WTC11 (cell line): ENCODE data around the gene DNAH11. TPM values are rescaled to one million over a fixed set of nuclear protein-coding genes. Genes with fewer than 3 reads are reported as not detected.

Experiments used
- ATAC-seq: fragments of 200-7000 bp; cut with Tn5 transposase; 2 replicates; pipeline ENCODE4 v1.10.0; 2021; ENCODE audit warnings: mild to moderate bottlenecking, moderate library complexity
- CTCF ChIA-PET: fragments of 300-600 bp; sonication (Branson Sonifier 250); formaldehyde crosslinking; loops from one replicate; lab custom pipeline; 2021; ENCODE audit warnings: antibody characterized with exemption; lab: Charles Lee
- POLR2A ChIA-PET: fragments of 350-600 bp; sonication (Branson Sonifier 250); formaldehyde crosslinking; loops from one replicate; lab custom pipeline; 2021; ENCODE audit warnings: antibody characterized with exemption; lab: Charles Lee
- DNase-seq: peaks from one replicate; pipeline ENCODE4 v3.0.0; 2021; ENCODE audit warnings: low spot score
- H3K27ac Mint-ChIP-seq: 2 replicates; pipeline ENCODE4 v1.8.0; 2021; ENCODE audit warnings: mixed read lengths
- H3K27me3 Mint-ChIP-seq: 2 replicates; pipeline ENCODE4 v1.8.0; 2021; ENCODE audit warnings: low read depth, mild to moderate bottlenecking, moderate library complexity, mixed read lengths
- H3K36me3 Mint-ChIP-seq: 2 replicates; pipeline ENCODE4 v1.8.0; 2021; ENCODE audit warnings: mixed read lengths
- H3K4me1 Mint-ChIP-seq: 2 replicates; pipeline ENCODE4 v1.8.0; 2022; ENCODE audit warnings: mixed read lengths
- H3K4me3 Mint-ChIP-seq: 2 replicates; pipeline ENCODE4 v1.8.0; 2021; ENCODE audit warnings: mild to moderate bottlenecking, moderate library complexity, mixed read lengths
- H3K9me3 Mint-ChIP-seq: 2 replicates; pipeline ENCODE4 v1.8.0; 2021; ENCODE audit warnings: mixed read lengths
- CREB1 ChIP-seq: sonication (generic); formaldehyde crosslinking; IDR thresholded peaks from 2 replicates; pipeline ENCODE4 v1.8.0; 2023; ENCODE audit warnings: mild to moderate bottlenecking, missing genetic modification reagents
- FOXJ3 ChIP-seq: sonication (generic); formaldehyde crosslinking; IDR thresholded peaks from 2 replicates; pipeline ENCODE4 v1.9.0; 2021; ENCODE audit warnings: missing genetic modification reagents, mild to moderate bottlenecking, borderline replicate concordance
- GABPB1 ChIP-seq: sonication (generic); formaldehyde crosslinking; IDR thresholded peaks from 2 replicates; pipeline ENCODE4 v1.8.1; 2023; ENCODE audit warnings: mild to moderate bottlenecking, missing genetic modification reagents
- HMGA2 ChIP-seq: fragments of 250-450 bp; sonication (Bioruptor Pico); IDR thresholded peaks from 2 replicates; pipeline ENCODE4 v1.4.0; 2021; ENCODE audit warnings: mild to moderate bottlenecking, moderate library complexity
- IRF2 ChIP-seq: sonication (generic); formaldehyde crosslinking; IDR thresholded peaks from 2 replicates; pipeline ENCODE4 v1.8.0; 2022; ENCODE audit warnings: low read depth, missing genetic modification reagents, borderline replicate concordance
- JAZF1 ChIP-seq: fragments of 250-450 bp; sonication (Bioruptor Pico); IDR thresholded peaks from 2 replicates; pipeline ENCODE4 v1.9.0; 2021; ENCODE audit warnings: moderate library complexity, mild to moderate bottlenecking, inconsistent platforms
- JUN ChIP-seq: sonication (generic); formaldehyde crosslinking; IDR thresholded peaks from 2 replicates; pipeline ENCODE4 v1.8.0; 2023; ENCODE audit warnings: mild to moderate bottlenecking, missing genetic modification reagents
- NFE2L1 ChIP-seq: sonication (generic); formaldehyde crosslinking; IDR thresholded peaks from 2 replicates; pipeline ENCODE4 v1.8.1; 2023; ENCODE audit warnings: missing genetic modification reagents
- NR3C1 ChIP-seq: sonication (generic); formaldehyde crosslinking; conservative IDR thresholded peaks from 2 replicates; pipeline ENCODE4 v1.8.1; 2023; ENCODE audit warnings: low read depth, mild to moderate bottlenecking, missing genetic modification reagents
- OVOL2 ChIP-seq: fragments of 250-450 bp; sonication (Bioruptor Pico); IDR thresholded peaks from 2 replicates; pipeline ENCODE4 v1.9.0; 2021; ENCODE audit warnings: mild to moderate bottlenecking, borderline replicate concordance
- RORB ChIP-seq: fragments of 250-450 bp; sonication (Bioruptor Pico); IDR thresholded peaks from 2 replicates; pipeline ENCODE4 v1.9.0; 2021; ENCODE audit warnings: mild to moderate bottlenecking
- SP1 ChIP-seq: sonication (generic); formaldehyde crosslinking; conservative IDR thresholded peaks from 2 replicates; pipeline ENCODE4 v1.8.1; 2022; ENCODE audit warnings: missing genetic modification reagents
- TCF7 ChIP-seq: sonication (generic); formaldehyde crosslinking; IDR thresholded peaks from 2 replicates; pipeline ENCODE4 v1.8.0; 2022; ENCODE audit warnings: mild to moderate bottlenecking, low read depth, missing genetic modification reagents, moderate library complexity
- TEAD4 ChIP-seq: sonication (generic); formaldehyde crosslinking; IDR thresholded peaks from 2 replicates; pipeline ENCODE4 v1.8.0; 2022; ENCODE audit warnings: mild to moderate bottlenecking, missing genetic modification reagents
- ZNF138 ChIP-seq: sonication (generic); formaldehyde crosslinking; conservative IDR thresholded peaks from 2 replicates; pipeline ENCODE4 v1.8.1; 2022; ENCODE audit warnings: mild to moderate bottlenecking, moderate library complexity, missing genetic modification reagents
- ZNF232 ChIP-seq: sonication (generic); formaldehyde crosslinking; IDR thresholded peaks from 2 replicates; pipeline ENCODE4 v1.8.0; 2022; ENCODE audit warnings: mild to moderate bottlenecking, missing genetic modification reagents
- ZNF423 ChIP-seq: fragments of 250-450 bp; sonication (Bioruptor Pico); IDR thresholded peaks from 2 replicates; pipeline ENCODE4 v2.1.2; 2022; ENCODE audit warnings: mild to moderate bottlenecking, moderate library complexity
- total RNA-seq: library from RNA; stranded (reverse); gene quantifications from 3 replicates; pipeline ENCODE4 v1.2.3, GENCODE V29; 2021
- TF ChIP-seq, protein P1 (sequence below): sonication (generic); formaldehyde crosslinking; IDR thresholded peaks from 2 replicates; pipeline ENCODE4 v1.8.1; 2022; ENCODE audit warnings: missing genetic modification reagents, borderline replicate concordance
- TF ChIP-seq, protein P2 (sequence below): sonication (generic); formaldehyde crosslinking; IDR thresholded peaks from 2 replicates; pipeline ENCODE4 v1.8.0; 2022; ENCODE audit warnings: mild to moderate bottlenecking, missing genetic modification reagents
- TF ChIP-seq, protein P3 (sequence below): sonication (generic); formaldehyde crosslinking; conservative IDR thresholded peaks from 2 replicates; pipeline ENCODE4 v1.8.1; 2022; ENCODE audit warnings: mild to moderate bottlenecking, missing genetic modification reagents
- TF ChIP-seq, protein P4 (sequence below): sonication (generic); formaldehyde crosslinking; IDR thresholded peaks from 2 replicates; pipeline ENCODE4 v1.8.1; 2022; ENCODE audit warnings: mild to moderate bottlenecking, moderate library complexity, missing genetic modification reagents
- TF ChIP-seq, protein P5 (sequence below): fragments of 250-450 bp; sonication (Bioruptor Pico); IDR thresholded peaks from 2 replicates; pipeline ENCODE4 v1.9.0; 2021; ENCODE audit warnings: mild to moderate bottlenecking
- TF ChIP-seq, protein P6 (sequence below): sonication (generic); formaldehyde crosslinking; IDR thresholded peaks from 2 replicates; pipeline ENCODE4 v1.8.0; 2022; ENCODE audit warnings: mild to moderate bottlenecking, missing genetic modification reagents

Gene DNAH11
- total RNA-seq, 1 experiment from 2014 or later = 6.4 TPM

DNA sequence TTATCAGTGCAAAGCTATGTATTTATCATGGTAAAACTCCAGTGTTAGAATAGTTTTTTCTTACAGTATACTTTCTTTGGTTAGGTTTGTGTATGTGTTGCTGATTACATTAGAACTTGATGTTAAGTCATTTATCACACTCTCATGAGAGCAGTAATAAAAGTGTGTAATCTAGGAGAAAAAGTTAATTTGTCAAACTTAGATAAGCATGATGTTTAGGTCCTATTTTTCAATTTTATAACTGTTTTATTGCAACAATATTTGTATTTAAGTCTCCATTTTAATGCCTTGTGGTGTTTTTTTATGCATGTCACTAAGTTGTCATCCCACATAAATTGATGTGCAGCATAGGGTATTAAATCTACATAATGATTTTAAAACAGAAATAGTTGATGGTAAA lies 28.8 kb upstream of the DNAH11 start (continued):
- TF ChIP-seq IRF2 (CRISPR knock-in tag) = no peak
- TF ChIP-seq, all 79 proteins: peak for 0

DNA sequence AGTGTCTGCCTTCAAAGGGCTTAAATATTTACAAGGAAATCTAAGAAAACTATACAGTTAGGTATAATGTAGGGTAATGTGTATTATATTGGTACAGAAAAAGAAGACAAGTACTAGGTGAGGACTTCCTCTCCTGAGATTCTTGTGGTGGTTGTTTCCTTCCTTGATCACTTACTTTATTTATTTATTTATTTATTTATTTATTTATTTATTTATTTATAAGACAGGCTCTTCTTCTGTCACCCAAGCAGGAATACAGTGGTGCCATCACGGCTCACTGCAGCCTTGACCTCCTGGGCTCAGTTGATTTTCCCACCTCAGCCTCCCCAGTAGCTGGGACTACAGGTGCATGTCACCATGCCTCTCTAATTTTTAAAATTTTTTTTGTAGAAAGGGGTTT lies 18.2 kb upstream of the DNAH11 start:
- no peaks in the 10 kb centered on the region; the same call in 1 of the 2 replicates for H3K27me3 Mint-ChIP-seq
- no peaks in the 10 kb centered on the region for H3K4me1 Mint-ChIP-seq
- peaks cover 22% of the 10 kb centered on the region for H3K36me3 Mint-ChIP-seq
- DNase-seq (no peak), ATAC-seq (no peak)
- H3K27ac Mint-ChIP-seq = no peak overlapping the region
- ChIA-PET POLR2A (no interaction called here), CTCF (no interaction called here)
- peaks cover 31% of the 10 kb centered on the region for H3K9me3 Mint-ChIP-seq
- TF ChIP-seq JAZF1 (CRISPR knock-in tag) (no peak), SP1 (CRISPR knock-in tag) (no peak), TCF7 (CRISPR knock-in tag) (no peak), ZNF423 (CRISPR knock-in tag) (no peak), FOXJ3 (no peak)
- TF ChIP-seq, protein P1, sequence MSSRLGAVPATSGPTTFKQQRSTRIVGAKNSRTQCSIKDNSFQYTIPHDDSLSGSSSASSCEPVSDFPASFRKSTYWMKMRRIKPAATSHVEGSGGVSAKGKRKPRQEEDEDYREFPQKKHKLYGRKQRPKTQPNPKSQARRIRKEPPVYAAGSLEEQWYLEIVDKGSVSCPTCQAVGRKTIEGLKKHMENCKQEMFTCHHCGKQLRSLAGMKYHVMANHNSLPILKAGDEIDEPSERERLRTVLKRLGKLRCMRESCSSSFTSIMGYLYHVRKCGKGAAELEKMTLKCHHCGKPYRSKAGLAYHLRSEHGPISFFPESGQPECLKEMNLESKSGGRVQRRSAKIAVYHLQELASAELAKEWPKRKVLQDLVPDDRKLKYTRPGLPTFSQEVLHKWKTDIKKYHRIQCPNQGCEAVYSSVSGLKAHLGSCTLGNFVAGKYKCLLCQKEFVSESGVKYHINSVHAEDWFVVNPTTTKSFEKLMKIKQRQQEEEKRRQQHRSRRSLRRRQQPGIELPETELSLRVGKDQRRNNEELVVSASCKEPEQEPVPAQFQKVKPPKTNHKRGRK (CRISPR knock-in tag) = no peak
- TF ChIP-seq, protein P2, sequence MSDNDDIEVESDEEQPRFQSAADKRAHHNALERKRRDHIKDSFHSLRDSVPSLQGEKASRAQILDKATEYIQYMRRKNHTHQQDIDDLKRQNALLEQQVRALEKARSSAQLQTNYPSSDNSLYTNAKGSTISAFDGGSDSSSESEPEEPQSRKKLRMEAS (CRISPR knock-in tag) = no peak
- TF ChIP-seq, protein P3, sequence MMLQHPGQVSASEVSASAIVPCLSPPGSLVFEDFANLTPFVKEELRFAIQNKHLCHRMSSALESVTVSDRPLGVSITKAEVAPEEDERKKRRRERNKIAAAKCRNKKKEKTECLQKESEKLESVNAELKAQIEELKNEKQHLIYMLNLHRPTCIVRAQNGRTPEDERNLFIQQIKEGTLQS (CRISPR knock-in tag) = no peak
- H3K4me3 Mint-ChIP-seq = no peak overlapping the region

DNA sequence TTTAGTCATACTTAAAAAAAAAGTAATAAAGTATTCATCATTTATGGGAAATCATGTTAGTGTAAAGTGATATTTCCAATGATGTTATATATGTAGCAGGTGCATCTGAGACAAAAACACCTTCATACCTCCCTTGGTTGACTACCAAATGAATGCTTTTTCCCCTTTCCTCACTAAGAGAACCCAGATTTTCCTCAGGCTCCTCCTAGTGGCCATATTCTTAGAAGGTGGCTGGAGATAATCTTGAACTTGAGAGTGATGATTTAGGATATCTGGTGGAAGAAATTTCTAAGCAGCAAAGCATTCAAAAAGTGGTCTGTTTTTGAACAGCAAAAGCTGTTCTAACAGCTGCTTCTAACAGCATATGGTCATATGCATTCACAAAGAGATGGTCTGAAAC lies 16.8 kb upstream of the DNAH11 start:
- ChIA-PET CTCF (no interaction called here), POLR2A (no interaction called here)
- Mint-ChIP-seq H3K4me3 (no peak overlapping the region), H3K4me1 (no peaks in the 10 kb centered on the region), H3K27me3 (no peaks in the 10 kb centered on the region; the same call in 1 of the 2 replicates), H3K9me3 (peaks cover 36% of the 10 kb centered on the region), H3K36me3 (peaks cover 22% of the 10 kb centered on the region), H3K27ac (no peak overlapping the region)
- ATAC-seq (no peak), DNase-seq (no peak)
- TF ChIP-seq HMGA2 (CRISPR knock-in tag) (no peak), ZNF232 (CRISPR knock-in tag) (no peak), NR3C1 (no peak), NFE2L1 (CRISPR knock-in tag) (no peak), CREB1 (CRISPR knock-in tag) (no peak), JUN (CRISPR knock-in tag) (no peak), ZNF423 (CRISPR knock-in tag) (no peak), TEAD4 (CRISPR knock-in tag) (no peak), GABPB1 (CRISPR knock-in tag) (no peak), OVOL2 (no peak), TCF7 (CRISPR knock-in tag) (no peak), RORB (CRISPR knock-in tag) (no peak), FOXJ3 (no peak), ZNF138 (CRISPR knock-in tag) (no peak)
- TF ChIP-seq, protein P4, sequence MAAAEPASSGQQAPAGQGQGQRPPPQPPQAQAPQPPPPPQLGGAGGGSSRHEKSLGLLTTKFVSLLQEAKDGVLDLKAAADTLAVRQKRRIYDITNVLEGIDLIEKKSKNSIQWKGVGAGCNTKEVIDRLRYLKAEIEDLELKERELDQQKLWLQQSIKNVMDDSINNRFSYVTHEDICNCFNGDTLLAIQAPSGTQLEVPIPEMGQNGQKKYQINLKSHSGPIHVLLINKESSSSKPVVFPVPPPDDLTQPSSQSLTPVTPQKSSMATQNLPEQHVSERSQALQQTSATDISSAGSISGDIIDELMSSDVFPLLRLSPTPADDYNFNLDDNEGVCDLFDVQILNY (CRISPR knock-in tag) = no peak
- TF ChIP-seq, protein P5, sequence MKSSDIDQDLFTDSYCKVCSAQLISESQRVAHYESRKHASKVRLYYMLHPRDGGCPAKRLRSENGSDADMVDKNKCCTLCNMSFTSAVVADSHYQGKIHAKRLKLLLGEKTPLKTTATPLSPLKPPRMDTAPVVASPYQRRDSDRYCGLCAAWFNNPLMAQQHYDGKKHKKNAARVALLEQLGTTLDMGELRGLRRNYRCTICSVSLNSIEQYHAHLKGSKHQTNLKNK (CRISPR knock-in tag) = no peak
- TF ChIP-seq, protein P6, sequence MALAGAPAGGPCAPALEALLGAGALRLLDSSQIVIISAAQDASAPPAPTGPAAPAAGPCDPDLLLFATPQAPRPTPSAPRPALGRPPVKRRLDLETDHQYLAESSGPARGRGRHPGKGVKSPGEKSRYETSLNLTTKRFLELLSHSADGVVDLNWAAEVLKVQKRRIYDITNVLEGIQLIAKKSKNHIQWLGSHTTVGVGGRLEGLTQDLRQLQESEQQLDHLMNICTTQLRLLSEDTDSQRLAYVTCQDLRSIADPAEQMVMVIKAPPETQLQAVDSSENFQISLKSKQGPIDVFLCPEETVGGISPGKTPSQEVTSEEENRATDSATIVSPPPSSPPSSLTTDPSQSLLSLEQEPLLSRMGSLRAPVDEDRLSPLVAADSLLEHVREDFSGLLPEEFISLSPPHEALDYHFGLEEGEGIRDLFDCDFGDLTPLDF (CRISPR knock-in tag) = no peak
